Mucosa of stomach (tissue), 1 donor: ENCODE measurements around the gene ZNF35.
A peak's percentile ranks its signal among the peaks of the same experiment; 100 is the strongest.

ENCODE experiments used
- H3K27me3 ChIP-seq: one replicate; pipeline ENCODE4 v1.7.0; 2013; ENCODE audit warnings: mild to moderate bottlenecking, low read length; ENCODE audit not compliant: control insufficient read depth, insufficient read depth
- H3K36me3 ChIP-seq: one replicate; pipeline ENCODE4 v1.7.0; 2013; ENCODE audit warnings: low read length; ENCODE audit not compliant: control insufficient read depth, insufficient read depth
- H3K4me1 ChIP-seq: one replicate; pipeline ENCODE4 v1.7.0; 2013; ENCODE audit warnings: mild to moderate bottlenecking, low read length; ENCODE audit not compliant: control insufficient read depth, insufficient read depth
- H3K4me3 ChIP-seq: one replicate; pipeline ENCODE4 v1.7.0; 2013; ENCODE audit warnings: low read length
- H3K9ac ChIP-seq: one replicate; pipeline ENCODE4 v1.7.0; 2013; ENCODE audit warnings: mild to moderate bottlenecking, low read length, moderate library complexity
- H3K9me3 ChIP-seq: one replicate; pipeline ENCODE4 v1.7.0; 2013; ENCODE audit warnings: mild to moderate bottlenecking, low read length, moderate library complexity; ENCODE audit not compliant: control insufficient read depth
- donor health status: Pancreatic carcinoma.

ZNF35 gene

GRCh38 chr3:44648564-44649229, at the start of gene ZNF35:
ZNF35 (plus strand) TSS chr3:44648732; CDS start chr3:44651068, 2,336 bp downstream.
- Histone ChIP-seq H3K4me3 (peak within 1 kb of the TSS; percentile 56), H3K9me3 (no peaks in the 10 kb centered on the region), H3K36me3 (peaks cover 5% of the 10 kb centered on the region), H3K9ac (peak within 1 kb of the TSS; percentile 73), H3K4me1 (no peaks in the 10 kb centered on the region), H3K27me3 (no peaks in the 10 kb centered on the region)

- no peaks in the 10 kb centered on the region for H3K4me1 ChIP-seq
- H3K9me3 ChIP-seq, result no peaks in the 10 kb centered on the region
- H3K36me3 ChIP-seq, result no peaks in the 10 kb centered on the region
- H3K27me3 ChIP-seq, result no peaks in the 10 kb centered on the region
- no peak overlapping the region for H3K9ac ChIP-seq
- no peak overlapping the region for H3K4me3 ChIP-seq
Observed at GRCh38 chr3:44601749-44602148, 46.8 kb upstream of the ZNF35 start.

DNA sequence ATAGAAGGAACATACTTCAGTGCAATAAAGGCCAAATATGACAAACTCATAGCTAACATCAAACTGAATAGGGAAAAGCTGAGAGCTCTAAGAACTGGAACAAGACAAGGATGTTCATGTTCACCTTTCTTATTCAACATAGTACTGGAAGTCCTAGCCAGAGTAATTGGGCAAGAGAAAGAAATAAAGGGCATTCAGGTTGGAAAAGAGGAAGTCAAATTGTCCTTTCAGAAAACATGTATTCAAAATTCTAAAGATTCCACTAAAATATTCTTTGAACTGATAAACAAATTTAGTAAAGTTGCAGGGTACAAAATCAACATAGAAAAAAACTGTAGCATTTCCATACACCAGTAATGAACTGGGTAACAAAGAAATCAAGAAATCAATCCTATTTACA, 35.9 kb upstream of the ZNF35 start:
- Histone ChIP-seq H3K27me3 (no peaks in the 10 kb centered on the region), H3K4me3 (no peak overlapping the region), H3K9ac (no peak overlapping the region), H3K9me3 (no peaks in the 10 kb centered on the region), H3K4me1 (no peaks in the 10 kb centered on the region), H3K36me3 (no peaks in the 10 kb centered on the region)

GRCh38 chr3:44624749-44625480, 23.6 kb upstream of the ZNF35 start, which contains the start of gene ZNF197:
ZNF197 (plus strand) TSS chr3:44625036; CDS start chr3:44629155, 4,119 bp downstream.
- no peaks in the 10 kb centered on the region for H3K9me3 ChIP-seq
- peak within 1 kb of the TSS; percentile 58 for H3K9ac ChIP-seq
- peaks cover 6% of the 10 kb centered on the region for H3K4me1 ChIP-seq
- no peaks in the 10 kb centered on the region for H3K27me3 ChIP-seq
- peak within 1 kb of the TSS; percentile 75 for H3K4me3 ChIP-seq
- H3K36me3 ChIP-seq, result no peaks in the 10 kb centered on the region

DNA sequence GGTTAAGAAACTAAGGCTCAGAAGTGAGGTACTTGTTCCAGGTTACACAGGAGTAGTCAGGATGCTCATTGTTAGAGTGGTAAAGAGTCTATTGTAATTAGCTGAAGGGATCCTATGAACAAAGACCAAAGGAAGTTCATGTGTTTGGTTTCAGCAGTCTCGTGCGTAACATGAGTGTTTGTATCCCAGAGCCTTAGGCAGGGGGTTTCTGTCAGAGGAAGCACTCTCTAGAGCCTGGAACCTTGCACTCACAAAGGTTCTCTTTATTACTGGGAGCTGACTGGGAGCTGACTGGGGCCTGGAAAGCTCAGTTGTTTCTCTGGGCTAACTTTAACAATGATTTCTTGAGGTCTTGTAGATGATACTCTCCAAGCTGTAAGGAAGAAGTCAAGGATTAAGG, 19.8 kb upstream of the ZNF35 start:
- H3K4me1 ChIP-seq, result peaks cover 6% of the 10 kb centered on the region
- H3K4me3 ChIP-seq, result no peak overlapping the region
- peaks cover 8% of the 10 kb centered on the region for H3K36me3 ChIP-seq
- H3K27me3 ChIP-seq, result no peaks in the 10 kb centered on the region
- no peak overlapping the region for H3K9ac ChIP-seq
- H3K9me3 ChIP-seq, result no peaks in the 10 kb centered on the region

DNA sequence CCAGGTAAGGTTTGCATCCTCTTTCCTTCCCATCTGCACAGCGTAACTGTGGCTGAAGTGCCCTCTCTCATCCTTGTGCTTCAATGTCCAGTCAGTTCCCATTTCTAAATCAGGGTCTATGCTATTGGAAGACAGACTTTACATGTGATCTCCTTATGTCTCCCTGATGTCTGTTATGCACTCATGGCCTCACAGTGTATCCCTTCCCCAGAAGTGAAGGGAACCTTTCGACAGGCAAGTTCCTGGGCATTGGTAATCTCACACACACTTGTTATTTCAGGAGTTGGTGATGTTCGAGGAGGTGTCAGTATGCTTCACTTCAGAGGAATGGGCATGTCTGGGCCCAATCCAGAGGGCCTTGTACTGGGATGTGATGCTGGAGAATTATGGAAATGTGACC, 16.3 kb upstream of the ZNF35 start:
- Histone ChIP-seq H3K4me3 (no peak overlapping the region), H3K36me3 (peaks cover 8% of the 10 kb centered on the region), H3K9ac (no peak overlapping the region), H3K9me3 (no peaks in the 10 kb centered on the region), H3K4me1 (no peaks in the 10 kb centered on the region), H3K27me3 (no peaks in the 10 kb centered on the region)

DNA sequence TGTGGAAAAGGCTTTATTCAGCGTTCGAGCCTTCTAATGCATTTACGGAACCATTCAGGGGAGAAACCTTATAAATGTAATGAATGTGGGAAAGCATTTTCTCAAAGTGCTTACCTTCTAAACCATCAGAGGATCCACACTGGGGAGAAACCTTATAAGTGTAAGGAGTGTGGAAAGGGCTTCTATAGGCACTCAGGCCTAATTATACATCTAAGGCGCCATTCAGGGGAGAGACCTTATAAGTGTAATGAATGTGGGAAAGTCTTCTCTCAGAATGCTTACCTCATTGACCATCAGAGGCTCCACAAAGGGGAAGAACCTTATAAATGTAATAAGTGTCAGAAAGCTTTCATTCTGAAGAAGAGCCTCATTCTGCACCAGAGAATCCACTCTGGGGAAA, 6.2 kb upstream of the ZNF35 start:
- Histone ChIP-seq H3K4me3 (no peak overlapping the region), H3K4me1 (no peaks in the 10 kb centered on the region), H3K9me3 (peaks cover 10% of the 10 kb centered on the region), H3K27me3 (no peaks in the 10 kb centered on the region), H3K36me3 (peaks cover 12% of the 10 kb centered on the region), H3K9ac (no peak overlapping the region)

GRCh38 chr3:44643024-44643423, 5.5 kb upstream of the ZNF35 start:
- Histone ChIP-seq H3K4me3 (no peak overlapping the region), H3K27me3 (no peaks in the 10 kb centered on the region), H3K4me1 (no peaks in the 10 kb centered on the region), H3K36me3 (peaks cover 12% of the 10 kb centered on the region), H3K9ac (no peak overlapping the region), H3K9me3 (peaks cover 10% of the 10 kb centered on the region)

- Histone ChIP-seq H3K9me3 (peaks cover 3% of the 10 kb centered on the region), H3K4me3 (no peak overlapping the region)
Observed at GRCh38 chr3:44647771-44648170, 761 bp upstream of the ZNF35 start.

GRCh38 chr3:44649709-44650108, 1.2 kb downstream of the ZNF35 start:
- H3K27me3 ChIP-seq, result no peaks in the 10 kb centered on the region
- peaks cover 5% of the 10 kb centered on the region for H3K36me3 ChIP-seq
- H3K4me1 ChIP-seq, result no peaks in the 10 kb centered on the region
- no peak overlapping the region for H3K4me3 ChIP-seq
- H3K9me3 ChIP-seq, result no peaks in the 10 kb centered on the region
- H3K9ac ChIP-seq, result no peak overlapping the region

More at GRCh38 chr3:44647771-44648170, 761 bp upstream of the ZNF35 start:
- Histone ChIP-seq H3K9ac (no peak overlapping the region), H3K4me1 (no peaks in the 10 kb centered on the region), H3K27me3 (no peaks in the 10 kb centered on the region), H3K36me3 (peaks cover 10% of the 10 kb centered on the region)

- peaks cover 12% of the 10 kb centered on the region for H3K36me3 ChIP-seq
- no peaks in the 10 kb centered on the region for H3K27me3 ChIP-seq
- H3K9me3 ChIP-seq, result no peaks in the 10 kb centered on the region
- no peak overlapping the region for H3K4me3 ChIP-seq
- no peaks in the 10 kb centered on the region for H3K4me1 ChIP-seq
- H3K9ac ChIP-seq, result no peak overlapping the region
Observed at GRCh38 chr3:44654039-44654438, 5.5 kb downstream of the ZNF35 start.

DNA sequence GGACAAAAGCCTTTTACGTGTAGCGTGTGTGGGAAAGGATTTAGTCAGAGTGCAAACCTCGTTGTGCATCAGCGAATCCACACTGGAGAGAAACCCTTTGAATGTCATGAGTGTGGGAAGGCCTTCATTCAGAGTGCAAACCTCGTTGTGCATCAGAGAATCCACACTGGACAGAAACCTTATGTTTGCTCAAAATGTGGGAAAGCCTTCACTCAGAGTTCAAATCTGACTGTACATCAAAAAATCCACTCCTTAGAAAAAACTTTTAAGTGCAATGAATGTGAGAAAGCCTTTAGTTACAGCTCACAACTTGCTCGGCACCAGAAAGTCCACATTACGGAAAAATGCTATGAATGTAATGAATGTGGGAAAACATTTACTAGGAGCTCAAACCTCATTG, 10.5 kb downstream of the ZNF35 start:
- Histone ChIP-seq H3K4me1 (no peaks in the 10 kb centered on the region), H3K36me3 (peaks cover 15% of the 10 kb centered on the region), H3K9me3 (no peaks in the 10 kb centered on the region), H3K4me3 (no peak overlapping the region), H3K9ac (no peak overlapping the region), H3K27me3 (no peaks in the 10 kb centered on the region)
